ENCODE measurements around the gene FAM53B. TPM values are rescaled to one million over a fixed set of nuclear protein-coding genes. Genes with fewer than 3 reads are reported as not detected.

FAM53B gene
- total RNA-seq, 1 experiment from 2014 or later = 18.3 TPM

DNA sequence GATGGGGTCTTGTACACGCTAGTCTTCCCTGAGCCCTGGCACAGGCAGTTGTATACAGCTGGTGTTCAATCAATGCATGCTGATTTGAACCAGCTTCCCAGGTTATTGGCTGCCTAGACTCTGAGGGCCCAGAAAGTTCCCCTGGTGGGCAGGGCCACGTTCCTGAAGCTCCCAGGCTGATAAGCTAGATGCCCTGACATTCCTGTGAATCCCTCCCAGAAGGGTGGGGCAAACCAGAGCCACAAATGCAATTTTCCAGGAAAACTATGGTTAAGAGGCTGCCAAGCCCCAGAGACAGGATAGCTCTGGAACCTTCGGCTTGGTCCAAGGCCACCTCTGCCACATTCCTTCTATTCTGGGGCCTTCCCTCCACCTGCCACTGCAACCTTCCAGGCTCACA is 78.2 kb downstream of the FAM53B start:
- no peak for DNase-seq (ENCODE audit: low spot score)
- intact Hi-C loops (cut with micrococcal nuclease; ENCODE audit: unreplicated experiment) = no loop called here
- no TSS peak for BruUV-seq (replicated peaks)
- peaks cover 13% of the 10 kb centered on the region for H3K4me1 ChIP-seq (ENCODE audit: insufficient read depth, low read length, poor library complexity, severe bottlenecking)
- no peak overlapping the region for H3K27ac ChIP-seq (ENCODE audit: low read depth, low read length, poor library complexity, severe bottlenecking)
- POLR2A ChIA-PET (ENCODE audit: low non-redundant PET) = no interaction called here
- H3K27me3 ChIP-seq (replicated peaks; ENCODE audit: insufficient read depth, low read depth, low read length, poor library complexity) = no peaks in the 10 kb centered on the region
- no peak for TF ChIP-seq EZH2 (IDR thresholded peaks at IDR 0.05; ENCODE audit: borderline replicate concordance, low read depth, low read length, poor library complexity, severe bottlenecking)
- TF ChIP-seq, protein P1, sequence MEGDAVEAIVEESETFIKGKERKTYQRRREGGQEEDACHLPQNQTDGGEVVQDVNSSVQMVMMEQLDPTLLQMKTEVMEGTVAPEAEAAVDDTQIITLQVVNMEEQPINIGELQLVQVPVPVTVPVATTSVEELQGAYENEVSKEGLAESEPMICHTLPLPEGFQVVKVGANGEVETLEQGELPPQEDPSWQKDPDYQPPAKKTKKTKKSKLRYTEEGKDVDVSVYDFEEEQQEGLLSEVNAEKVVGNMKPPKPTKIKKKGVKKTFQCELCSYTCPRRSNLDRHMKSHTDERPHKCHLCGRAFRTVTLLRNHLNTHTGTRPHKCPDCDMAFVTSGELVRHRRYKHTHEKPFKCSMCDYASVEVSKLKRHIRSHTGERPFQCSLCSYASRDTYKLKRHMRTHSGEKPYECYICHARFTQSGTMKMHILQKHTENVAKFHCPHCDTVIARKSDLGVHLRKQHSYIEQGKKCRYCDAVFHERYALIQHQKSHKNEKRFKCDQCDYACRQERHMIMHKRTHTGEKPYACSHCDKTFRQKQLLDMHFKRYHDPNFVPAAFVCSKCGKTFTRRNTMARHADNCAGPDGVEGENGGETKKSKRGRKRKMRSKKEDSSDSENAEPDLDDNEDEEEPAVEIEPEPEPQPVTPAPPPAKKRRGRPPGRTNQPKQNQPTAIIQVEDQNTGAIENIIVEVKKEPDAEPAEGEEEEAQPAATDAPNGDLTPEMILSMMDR (conservative IDR thresholded peaks at IDR 0.05; ENCODE audit: low read depth, low read length) = no peak
- no peaks in the 10 kb centered on the region for H3K9me3 ChIP-seq (ENCODE audit: low read depth, low read length, poor library complexity, severe bottlenecking)
- no peak overlapping the region for H3K4me3 ChIP-seq (ENCODE audit: low read depth, low read length, poor library complexity, severe bottlenecking)
- no peaks in the 10 kb centered on the region for H3K36me3 ChIP-seq (ENCODE audit: insufficient read depth, low read length, poor library complexity, severe bottlenecking)
- CTCF ChIA-PET = no interaction called here

DNA sequence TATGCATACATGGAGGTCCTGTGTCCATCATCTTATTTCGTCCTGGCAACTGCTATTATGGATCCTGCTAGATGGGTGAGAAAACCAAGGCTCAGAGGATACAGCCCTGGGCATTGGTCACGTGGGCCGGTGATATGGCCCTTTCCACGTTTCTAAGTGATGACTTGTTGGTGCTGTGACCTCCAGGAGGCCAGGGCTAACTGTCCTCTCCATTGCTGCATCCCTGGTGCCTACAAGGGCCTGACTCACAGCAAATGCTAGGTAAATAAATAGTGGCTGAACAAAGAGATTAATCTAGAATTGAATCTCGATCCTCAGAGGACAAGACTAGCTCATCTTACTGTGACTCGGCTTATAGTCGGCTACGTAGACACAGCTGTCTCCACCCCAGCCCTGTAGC is 78.6 kb downstream of the FAM53B start:
- POLR2A ChIA-PET (ENCODE audit: low non-redundant PET) = no interaction called here
- no peak for DNase-seq (ENCODE audit: low spot score)
- H3K9me3 ChIP-seq (ENCODE audit: low read depth, low read length, poor library complexity, severe bottlenecking) = no peaks in the 10 kb centered on the region
- H3K4me3 ChIP-seq (ENCODE audit: low read depth, low read length, poor library complexity, severe bottlenecking) = no peak overlapping the region
- peaks cover 12% of the 10 kb centered on the region for H3K4me1 ChIP-seq (ENCODE audit: insufficient read depth, low read length, poor library complexity, severe bottlenecking)
- CTCF ChIA-PET = no interaction called here
- intact Hi-C loops (cut with micrococcal nuclease; ENCODE audit: unreplicated experiment) = no loop called here
- no TSS peak for BruUV-seq (replicated peaks)
- H3K27ac ChIP-seq (ENCODE audit: low read depth, low read length, poor library complexity, severe bottlenecking) = no peak overlapping the region
- no peaks in the 10 kb centered on the region for H3K27me3 ChIP-seq (replicated peaks; ENCODE audit: insufficient read depth, low read depth, low read length, poor library complexity)
- no peaks in the 10 kb centered on the region for H3K36me3 ChIP-seq (ENCODE audit: insufficient read depth, low read length, poor library complexity, severe bottlenecking)
- TF ChIP-seq EZH2 (IDR thresholded peaks at IDR 0.05; ENCODE audit: borderline replicate concordance, low read depth, low read length, poor library complexity, severe bottlenecking) = no peak
- TF ChIP-seq, protein P1 (conservative IDR thresholded peaks at IDR 0.05; ENCODE audit: low read depth, low read length) = no peak

DNA sequence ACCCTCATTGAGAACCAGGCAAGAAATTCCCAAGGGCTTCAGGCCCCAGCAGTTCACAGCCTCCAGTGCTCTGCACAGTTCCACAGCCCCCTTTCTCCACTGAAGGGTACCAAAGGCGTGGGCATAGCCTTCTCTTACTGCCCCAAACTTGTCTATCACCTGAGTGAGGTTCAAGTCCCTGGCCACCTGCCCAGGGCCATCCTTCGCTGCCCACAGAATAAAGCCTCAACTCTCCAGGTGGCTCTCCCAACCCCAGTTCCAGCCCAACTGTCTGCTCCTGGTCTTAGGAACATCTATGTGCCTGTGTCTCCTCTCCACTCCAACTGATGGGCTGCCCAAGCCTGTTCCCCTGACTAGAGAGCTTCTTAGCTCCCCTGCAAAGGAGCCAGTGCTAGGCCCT is 79.1 kb downstream of the FAM53B start:
- intact Hi-C loops (cut with micrococcal nuclease; ENCODE audit: unreplicated experiment) = no loop called here

More for the DNA sequence above, 79.1 kb downstream of the FAM53B start:
- TF ChIP-seq, protein P1 (conservative IDR thresholded peaks at IDR 0.05; ENCODE audit: low read depth, low read length) = no peak
- TF ChIP-seq EZH2 (IDR thresholded peaks at IDR 0.05; ENCODE audit: borderline replicate concordance, low read depth, low read length, poor library complexity, severe bottlenecking) = no peak
- H3K4me3 ChIP-seq (ENCODE audit: low read depth, low read length, poor library complexity, severe bottlenecking) = no peak overlapping the region
- DNase-seq (ENCODE audit: low spot score) = no peak
- BruUV-seq (replicated peaks) = no TSS peak
- H3K27me3 ChIP-seq (replicated peaks; ENCODE audit: insufficient read depth, low read depth, low read length, poor library complexity) = no peaks in the 10 kb centered on the region
- H3K9me3 ChIP-seq (ENCODE audit: low read depth, low read length, poor library complexity, severe bottlenecking) = no peaks in the 10 kb centered on the region
- CTCF ChIA-PET = no interaction called here
- H3K4me1 ChIP-seq (ENCODE audit: insufficient read depth, low read length, poor library complexity, severe bottlenecking) = peaks cover 12% of the 10 kb centered on the region
- POLR2A ChIA-PET (ENCODE audit: low non-redundant PET) = no interaction called here
- no peak overlapping the region for H3K27ac ChIP-seq (ENCODE audit: low read depth, low read length, poor library complexity, severe bottlenecking)
- no peaks in the 10 kb centered on the region for H3K36me3 ChIP-seq (ENCODE audit: insufficient read depth, low read length, poor library complexity, severe bottlenecking)

All from A673 (cell line).